SK-N-SH (cell line): ENCODE results near the gene FTL.

ENCODE experiments used
- CHD2 ChIP-seq: fragments of 150-350 bp; IDR thresholded peaks from 2 replicates; pipeline ENCODE4 v1.6.1; 2018; ENCODE audit warnings: low read length; ENCODE audit not compliant: partially characterized antibody
- CTCF ChIP-seq: fragments of 200-600 bp; sonication (generic); IDR thresholded peaks from 2 replicates; pipeline ENCODE4 v1.6.1; 2017; ENCODE audit warnings: antibody characterized with exemption, mild to moderate bottlenecking, moderate library complexity
- SIN3A ChIP-seq: IDR thresholded peaks from 2 replicates; pipeline ENCODE4 v1.6.1; 2012; ENCODE audit warnings: low read depth, mild to moderate bottlenecking, low read length, moderate library complexity, borderline replicate concordance

GRCh38 chr19:48994035-48994386 is 28.9 kb downstream of the FTL start:
- TF ChIP-seq CTCF (no peak), SIN3A (no peak), CHD2 (no peak)
